ENCODE data around the gene UFL1.

GRCh38 chr6:96478695-96479094 is 42.9 kb upstream of the UFL1 start:
- no peak for TF ChIP-seq CTCF (IDR thresholded peaks at IDR 0.05; ENCODE audit: low read depth, low read length)
- no peak for TF ChIP-seq EZH2phosphoT487 (IDR thresholded peaks at IDR 0.05; ENCODE audit: low read depth)

All from OCI-LY3 (cell line).